Femur (tissue), 1 donor: ENCODE data around the gene TNFAIP2.

Source experiments
- DNase-seq: peaks from one replicate; pipeline ENCODE4 v3.0.0-alpha.2; 2017

Gene TNFAIP2

GRCh38 chr14:103122947-103123633 lies at the start of gene TNFAIP2:
Gene TNFAIP2 (plus strand): TSS chr14:103123461. CDS start chr14:103126458, 2,997 bp downstream.
- DNase-seq: peak; percentile 76

GRCh38 chr14:103073876-103074728 lies 49.2 kb upstream of the TNFAIP2 start:
- DNase-seq: peak; percentile 24

- DNase-seq: peak; percentile 78
Measured at GRCh38 chr14:103074729-103075367, 48.4 kb upstream of the TNFAIP2 start.

- DNase-seq: peak; percentile 81
Measured at GRCh38 chr14:103078420-103078749, 44.9 kb upstream of the TNFAIP2 start.

- DNase-seq: peak; percentile 15
Measured at GRCh38 chr14:103078860-103079587, 44.2 kb upstream of the TNFAIP2 start.

GRCh38 chr14:103081951-103082350 lies 41.3 kb upstream of the TNFAIP2 start:
- DNase-seq: no peak

GRCh38 chr14:103084021-103084919 lies 39.0 kb upstream of the TNFAIP2 start, which contains the start of gene LBHD2:
Gene LBHD2 (plus strand): TSS chr14:103084210. CDS start chr14:103086013, 1,803 bp downstream.
- peak; percentile 22 for DNase-seq

GRCh38 chr14:103085106-103086091 lies 37.9 kb upstream of the TNFAIP2 start:
- DNase-seq: peak; percentile 18

GRCh38 chr14:103086771-103087342 lies 36.4 kb upstream of the TNFAIP2 start:
- no peak for DNase-seq

GRCh38 chr14:103087343-103087835 lies 35.9 kb upstream of the TNFAIP2 start:
- DNase-seq: no peak

GRCh38 chr14:103088921-103089320 lies 34.3 kb upstream of the TNFAIP2 start:
- no peak for DNase-seq

GRCh38 chr14:103089386-103090335 lies 33.6 kb upstream of the TNFAIP2 start:
- DNase-seq: no peak

- no peak for DNase-seq
Measured at GRCh38 chr14:103090481-103091020, 32.7 kb upstream of the TNFAIP2 start.

GRCh38 chr14:103091041-103091882 lies 32.0 kb upstream of the TNFAIP2 start:
- no peak for DNase-seq

- no peak for DNase-seq
Measured at GRCh38 chr14:103091883-103092222, 31.4 kb upstream of the TNFAIP2 start.

GRCh38 chr14:103093856-103094405 lies 29.3 kb upstream of the TNFAIP2 start:
- DNase-seq: no peak
